Measurements from ENCODE around the gene ARNT2.

DNA sequence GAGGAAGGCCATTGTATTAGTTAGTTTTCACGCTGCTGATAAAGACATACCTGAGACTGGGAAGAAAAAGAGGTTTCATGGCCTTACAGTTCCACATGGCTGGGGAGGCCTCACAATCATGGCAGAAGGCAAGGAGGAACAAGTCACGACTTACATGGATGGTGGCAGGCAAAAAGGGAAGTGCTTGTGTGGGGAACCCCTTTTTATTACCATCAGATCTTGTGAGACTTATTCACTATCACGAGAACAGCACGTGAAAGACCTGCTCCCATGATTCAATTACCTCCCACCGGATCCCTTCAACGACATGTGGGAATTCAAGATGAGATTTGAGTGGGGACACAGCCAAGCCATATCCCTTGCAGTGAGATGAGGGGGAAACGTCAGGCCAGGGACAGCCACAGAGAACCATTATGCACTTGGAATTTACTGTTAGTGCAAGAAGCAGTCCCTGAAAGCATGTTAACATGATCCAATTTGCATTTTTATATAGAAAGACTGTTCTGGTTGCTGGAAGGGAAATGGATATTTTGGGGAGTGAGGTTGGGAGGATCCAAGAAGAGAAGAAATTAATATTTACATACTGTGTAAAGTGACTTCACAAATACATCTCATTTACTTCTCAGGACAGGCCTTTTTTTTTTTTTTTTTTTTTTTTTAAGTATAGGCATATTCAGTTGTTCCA lies 87.1 kb downstream of the ARNT2 start:
- TF ChIP-seq ZNF770 (CRISPR knock-in tag; IDR thresholded peaks at IDR 0.05) (no peak), REST (IDR thresholded peaks at IDR 0.05; ENCODE audit: borderline replicate concordance in 1 of 2, low read depth in 1 of 2, low read length in 2 of 2) (no peak), KDM1A (CRISPR knock-in tag; IDR thresholded peaks at IDR 0.05) (no peak), ELF4 (CRISPR knock-in tag; IDR thresholded peaks at IDR 0.05; ENCODE audit: borderline replicate concordance) (no peak), HOXA3 (CRISPR knock-in tag; IDR thresholded peaks at IDR 0.05) (no peak), RFX3 (CRISPR knock-in tag; IDR thresholded peaks at IDR 0.05) (no peak), RFX1 (IDR thresholded peaks at IDR 0.05) (no peak), ZNF34 (CRISPR knock-in tag; IDR thresholded peaks at IDR 0.05; ENCODE audit: borderline replicate concordance) (no peak), ZNF564 (CRISPR knock-in tag; IDR thresholded peaks at IDR 0.05) (no peak)
- TF ChIP-seq, protein P1, sequence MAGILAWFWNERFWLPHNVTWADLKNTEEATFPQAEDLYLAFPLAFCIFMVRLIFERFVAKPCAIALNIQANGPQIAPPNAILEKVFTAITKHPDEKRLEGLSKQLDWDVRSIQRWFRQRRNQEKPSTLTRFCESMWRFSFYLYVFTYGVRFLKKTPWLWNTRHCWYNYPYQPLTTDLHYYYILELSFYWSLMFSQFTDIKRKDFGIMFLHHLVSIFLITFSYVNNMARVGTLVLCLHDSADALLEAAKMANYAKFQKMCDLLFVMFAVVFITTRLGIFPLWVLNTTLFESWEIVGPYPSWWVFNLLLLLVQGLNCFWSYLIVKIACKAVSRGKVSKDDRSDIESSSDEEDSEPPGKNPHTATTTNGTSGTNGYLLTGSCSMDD (CRISPR knock-in tag; IDR thresholded peaks at IDR 0.05): no peak

All from HepG2 (cell line).